ENCODE measurements around the gene TOMM70.

- TF ChIP-seq PATZ1 (CRISPR knock-in tag; IDR thresholded peaks at IDR 0.05; ENCODE audit: borderline replicate concordance), result no peak
- no peak for TF ChIP-seq CSDC2 (CRISPR knock-in tag; IDR thresholded peaks at IDR 0.05)
- no peak for TF ChIP-seq ZNF565 (CRISPR knock-in tag; conservative IDR thresholded peaks at IDR 0.05; ENCODE audit: low read depth)
- TF ChIP-seq PPARA (CRISPR knock-in tag; IDR thresholded peaks at IDR 0.05; ENCODE audit: borderline replicate concordance), result no peak
- TF ChIP-seq TOX (CRISPR knock-in tag; IDR thresholded peaks at IDR 0.05; ENCODE audit: borderline replicate concordance), result no peak
- TF ChIP-seq CREB5 (CRISPR knock-in tag; IDR thresholded peaks at IDR 0.05; ENCODE audit: low read depth), result no peak
Observed at GRCh38 chr3:100401674-100402041, 769 bp upstream of the TOMM70 start.

All from SK-N-SH treated with all-trans-retinoic acid at 6 μM for 48 hours (cell line).